ENCODE results near the gene MEGF11.
"Not testable (repeated sequence)": the region's sequence is repeated elsewhere in the genome, so short reads cannot be mapped to it uniquely, and the experiment has no call there.

Gene MEGF11

DNA sequence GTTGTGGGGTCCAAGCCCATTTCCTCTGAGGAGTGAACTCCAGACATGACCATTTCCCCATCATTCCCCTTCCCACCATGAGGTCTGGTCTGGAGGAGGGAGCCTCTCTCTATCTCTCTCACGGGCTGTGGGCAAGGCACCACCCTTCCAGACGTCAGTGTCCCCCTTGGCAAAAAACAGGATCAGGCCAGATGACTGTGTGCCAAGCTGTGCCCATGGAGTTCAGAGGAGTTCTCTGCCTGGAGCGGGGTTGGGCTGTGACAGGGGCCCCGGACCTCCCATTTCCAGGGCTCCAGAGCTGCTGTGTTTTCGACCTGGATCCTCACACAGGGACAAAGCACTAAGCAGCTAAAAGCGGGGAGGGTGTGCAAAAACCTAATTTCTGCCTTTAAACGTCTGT, 259.8 kb downstream of the MEGF11 start:
- H3K4me3 Mint-ChIP-seq, result no peak overlapping the region
- peaks cover 46% of the 10 kb centered on the region for H3K27me3 Mint-ChIP-seq (ENCODE audit: low read depth)
- H3K4me1 Mint-ChIP-seq (ENCODE audit: low read depth), result no peaks in the 10 kb centered on the region
- no peaks in the 10 kb centered on the region for H3K9me3 Mint-ChIP-seq
- no peaks in the 10 kb centered on the region for H3K36me3 Mint-ChIP-seq (ENCODE audit: low read depth)
- H3K27ac Mint-ChIP-seq, result no peak overlapping the region

DNA sequence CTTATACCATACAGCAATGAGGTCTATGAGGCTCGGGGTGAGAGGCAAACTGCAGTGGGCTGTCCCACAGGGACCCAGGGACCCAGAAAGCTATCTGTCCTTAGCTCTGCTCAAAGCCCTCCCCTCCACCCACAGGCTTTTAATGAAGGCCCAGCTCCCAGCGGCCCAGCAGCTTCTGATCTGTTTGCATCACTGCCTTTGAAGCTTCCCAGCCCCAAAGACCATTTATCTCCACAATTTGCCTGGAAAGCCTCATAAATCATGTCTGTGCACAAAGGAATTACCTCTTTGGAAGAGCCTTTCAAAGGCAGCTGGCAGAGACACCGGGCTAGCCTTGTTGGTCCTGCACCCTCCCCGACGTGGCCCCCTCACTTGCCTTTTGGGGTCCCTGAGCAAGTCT, 260.3 kb downstream of the MEGF11 start:
- no peaks in the 10 kb centered on the region for H3K9me3 Mint-ChIP-seq
- no peak overlapping the region for H3K4me3 Mint-ChIP-seq
- H3K4me1 Mint-ChIP-seq (ENCODE audit: low read depth), result no peaks in the 10 kb centered on the region
- no peak overlapping the region for H3K27ac Mint-ChIP-seq
- H3K27me3 Mint-ChIP-seq (ENCODE audit: low read depth), result peaks cover 48% of the 10 kb centered on the region
- no peaks in the 10 kb centered on the region for H3K36me3 Mint-ChIP-seq (ENCODE audit: low read depth)

DNA sequence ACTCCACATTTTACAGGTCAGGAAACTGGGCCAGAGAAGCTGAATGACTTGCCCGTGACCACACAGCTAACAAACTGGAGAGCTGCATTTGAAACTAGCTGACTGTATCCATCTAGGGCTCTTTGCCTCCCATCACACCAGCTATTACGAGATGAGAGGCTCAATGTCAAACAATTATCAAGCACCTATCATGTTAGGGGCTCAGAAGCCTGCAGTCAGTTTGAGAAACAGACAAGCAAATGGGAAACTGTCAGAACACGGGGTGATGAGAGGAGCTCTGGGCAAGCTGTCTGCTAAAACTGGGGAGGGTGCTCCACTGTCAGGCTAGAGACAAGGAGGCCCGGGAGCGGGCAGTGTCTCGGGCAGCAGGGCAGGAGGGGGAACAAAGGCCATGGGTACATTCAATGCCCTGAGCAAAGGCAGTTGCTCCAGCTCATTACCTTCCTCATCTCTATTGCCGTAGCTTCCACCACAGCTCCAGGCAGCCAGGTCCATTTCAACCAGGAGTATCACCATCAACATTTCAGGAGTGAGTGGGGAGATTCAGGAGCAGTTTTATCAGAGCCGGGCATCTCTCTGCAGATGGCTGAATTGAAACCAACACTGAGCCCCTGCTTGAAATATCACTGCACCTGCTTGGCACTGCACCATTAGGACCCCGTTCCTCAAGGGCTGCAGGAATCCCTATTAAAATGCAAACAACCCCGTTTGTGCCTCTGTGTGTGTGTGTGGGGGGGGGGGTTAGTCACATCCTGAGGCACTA, 261.6 kb downstream of the MEGF11 start:
- H3K4me3 Mint-ChIP-seq, result no peak overlapping the region
- no peak overlapping the region for H3K27ac Mint-ChIP-seq
- no peaks in the 10 kb centered on the region for H3K36me3 Mint-ChIP-seq (ENCODE audit: low read depth)
- H3K27me3 Mint-ChIP-seq (ENCODE audit: low read depth), result peaks cover 48% of the 10 kb centered on the region
- H3K9me3 Mint-ChIP-seq, result no peaks in the 10 kb centered on the region
- H3K4me1 Mint-ChIP-seq (ENCODE audit: low read depth), result no peaks in the 10 kb centered on the region

DNA sequence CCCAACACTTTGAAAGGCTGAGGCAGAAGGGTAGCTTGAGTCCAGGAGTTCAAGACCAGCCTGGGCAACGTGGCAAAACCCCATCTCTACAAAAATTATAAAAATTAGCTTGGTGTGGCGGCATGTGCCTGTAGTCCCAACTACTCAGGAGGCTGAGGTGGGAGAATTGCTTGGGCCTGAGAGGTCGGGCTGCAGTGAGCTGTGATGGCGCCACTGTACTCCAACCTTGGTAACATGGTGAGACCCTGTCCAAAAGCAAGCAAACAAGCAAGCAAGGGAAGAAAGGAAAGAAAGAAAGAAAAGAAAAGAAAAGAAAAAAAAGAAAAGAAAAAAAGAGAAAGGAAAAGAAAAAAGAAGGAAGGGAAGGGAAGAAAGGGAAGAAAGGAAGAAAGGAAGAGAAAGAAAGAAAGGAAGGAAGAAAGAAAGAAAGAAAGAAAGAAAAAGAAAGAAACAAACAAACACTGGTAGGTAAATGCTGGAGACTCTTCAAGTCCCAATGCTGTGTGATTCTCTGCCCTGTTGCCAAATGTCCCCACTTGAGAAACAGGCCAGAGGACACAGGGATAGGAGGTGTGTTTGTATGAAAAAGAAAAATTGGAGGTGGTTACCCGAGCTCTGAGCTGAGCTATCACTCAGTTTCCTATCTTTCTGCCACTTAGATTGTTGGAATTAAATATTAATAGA, 263.1 kb downstream of the MEGF11 start:
- H3K4me3 Mint-ChIP-seq, result no peak overlapping the region
- H3K4me1 Mint-ChIP-seq (ENCODE audit: low read depth), result no peaks in the 10 kb centered on the region
- H3K27ac Mint-ChIP-seq, result no peak overlapping the region
- peaks cover 57% of the 10 kb centered on the region for H3K27me3 Mint-ChIP-seq (ENCODE audit: low read depth)
- no peaks in the 10 kb centered on the region for H3K36me3 Mint-ChIP-seq (ENCODE audit: low read depth)
- H3K9me3 Mint-ChIP-seq, result no peaks in the 10 kb centered on the region

DNA sequence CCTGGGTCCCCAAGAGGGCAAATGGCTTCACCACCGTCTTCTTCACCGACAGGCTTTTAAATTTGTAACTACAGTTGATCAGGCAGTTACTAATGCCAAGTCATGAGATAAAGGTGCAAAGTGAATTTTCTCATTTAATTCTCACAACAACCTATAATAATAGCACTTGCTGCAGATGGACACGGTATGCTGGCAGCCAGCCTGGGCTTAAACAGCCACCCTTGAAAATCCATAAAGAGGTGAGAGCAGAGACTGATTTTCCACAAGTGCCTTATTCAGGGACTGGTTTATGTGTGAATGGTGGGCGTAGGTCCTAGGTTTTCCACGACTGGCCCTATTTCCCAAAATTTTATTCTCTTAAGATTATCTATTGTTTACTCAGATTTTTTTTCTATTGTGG, 266.4 kb downstream of the MEGF11 start:
- no peaks in the 10 kb centered on the region for H3K9me3 Mint-ChIP-seq
- H3K4me3 Mint-ChIP-seq, result no peak overlapping the region
- H3K36me3 Mint-ChIP-seq (ENCODE audit: low read depth), result no peaks in the 10 kb centered on the region
- peaks cover 57% of the 10 kb centered on the region for H3K27me3 Mint-ChIP-seq (ENCODE audit: low read depth)
- H3K27ac Mint-ChIP-seq, result no peak overlapping the region
- peaks cover 3% of the 10 kb centered on the region for H3K4me1 Mint-ChIP-seq (ENCODE audit: low read depth)

DNA sequence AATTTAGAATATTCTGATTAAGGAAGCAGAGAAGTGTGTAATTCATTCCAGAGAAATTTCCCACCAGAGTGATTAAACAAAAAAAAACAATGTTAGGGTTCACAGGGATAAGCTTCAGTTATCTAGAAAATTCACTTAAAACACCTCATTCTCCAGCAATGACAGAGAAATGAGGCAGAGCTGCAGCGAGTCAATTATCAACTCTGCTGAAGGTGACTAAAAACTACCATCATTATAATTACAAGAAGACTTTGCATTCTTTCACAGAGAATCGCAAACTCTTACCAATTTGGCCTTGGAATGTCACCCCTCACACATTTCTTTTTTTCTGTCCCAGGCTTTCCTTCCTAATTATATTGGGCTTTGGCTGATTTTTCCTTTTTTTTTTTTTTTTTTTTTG, 267.1 kb downstream of the MEGF11 start:
- Mint-ChIP-seq H3K4me3 (no peak overlapping the region), H3K27ac (no peak overlapping the region), H3K27me3 (ENCODE audit: low read depth) (peaks cover 54% of the 10 kb centered on the region), H3K4me1 (ENCODE audit: low read depth) (peaks cover 3% of the 10 kb centered on the region), H3K9me3 (no peaks in the 10 kb centered on the region), H3K36me3 (ENCODE audit: low read depth) (no peaks in the 10 kb centered on the region)

DNA sequence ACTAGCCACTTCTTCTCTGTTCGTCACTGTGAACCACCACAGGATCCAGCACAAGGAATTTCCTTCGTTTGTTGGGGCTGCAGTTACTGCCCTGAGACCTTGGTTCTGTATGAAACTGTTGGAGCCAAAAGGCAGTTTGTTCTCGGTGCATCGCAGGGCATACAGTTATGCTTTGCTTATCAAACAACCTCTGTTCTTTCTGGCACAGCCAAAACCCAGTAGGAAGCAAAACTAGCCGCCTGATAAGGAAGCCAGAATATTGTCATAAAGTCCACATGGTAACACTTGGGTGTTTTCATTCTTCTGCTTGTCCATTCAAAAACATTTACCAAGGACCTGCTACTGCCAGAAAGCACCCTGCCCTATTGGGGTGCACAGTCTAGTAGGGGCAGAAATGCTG, 268.2 kb downstream of the MEGF11 start:
- H3K27me3 Mint-ChIP-seq (ENCODE audit: low read depth), result peaks cover 52% of the 10 kb centered on the region
- H3K27ac Mint-ChIP-seq, result no peak overlapping the region
- no peaks in the 10 kb centered on the region for H3K9me3 Mint-ChIP-seq
- H3K36me3 Mint-ChIP-seq (ENCODE audit: low read depth), result no peaks in the 10 kb centered on the region
- no peak overlapping the region for H3K4me3 Mint-ChIP-seq
- peaks cover 3% of the 10 kb centered on the region for H3K4me1 Mint-ChIP-seq (ENCODE audit: low read depth)

DNA sequence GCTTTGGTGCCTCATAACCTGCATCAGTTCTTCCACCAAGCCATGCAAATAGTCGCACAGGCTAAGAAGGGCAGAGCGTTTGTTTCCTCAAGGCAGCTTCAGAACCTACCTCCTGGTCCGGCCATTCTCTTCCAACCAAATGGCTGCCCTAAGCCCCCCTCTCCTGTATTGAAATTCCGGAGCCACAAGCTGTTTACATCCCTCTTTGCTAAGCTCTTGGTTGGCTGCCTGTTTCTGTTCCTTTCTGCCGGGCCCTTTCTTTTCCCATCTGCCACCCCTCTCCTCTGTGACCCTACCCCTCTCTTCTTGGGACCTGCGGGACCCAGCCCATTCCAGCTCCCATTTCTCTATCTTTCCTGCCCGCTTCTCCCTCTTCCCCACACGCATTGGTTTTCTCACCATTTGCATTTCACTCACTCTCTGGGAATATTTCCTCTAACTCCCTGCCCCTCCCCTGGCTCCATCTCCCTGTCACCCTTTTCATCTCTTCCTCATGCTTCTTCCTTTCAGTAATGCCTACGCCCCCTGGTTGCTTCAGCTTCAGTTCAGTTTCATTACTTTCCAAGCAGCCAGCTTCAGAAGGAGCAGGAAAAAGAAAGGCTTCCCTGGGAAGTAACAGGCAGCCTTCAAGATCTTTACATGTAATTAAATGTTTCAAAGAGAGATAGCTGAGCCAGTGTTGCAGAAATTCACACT, 270.8 kb downstream of the MEGF11 start:
- H3K27ac Mint-ChIP-seq, result no peak overlapping the region
- peaks cover 48% of the 10 kb centered on the region for H3K27me3 Mint-ChIP-seq (ENCODE audit: low read depth)
- peak overlapping the region; percentile 35 for H3K4me3 Mint-ChIP-seq

DNA sequence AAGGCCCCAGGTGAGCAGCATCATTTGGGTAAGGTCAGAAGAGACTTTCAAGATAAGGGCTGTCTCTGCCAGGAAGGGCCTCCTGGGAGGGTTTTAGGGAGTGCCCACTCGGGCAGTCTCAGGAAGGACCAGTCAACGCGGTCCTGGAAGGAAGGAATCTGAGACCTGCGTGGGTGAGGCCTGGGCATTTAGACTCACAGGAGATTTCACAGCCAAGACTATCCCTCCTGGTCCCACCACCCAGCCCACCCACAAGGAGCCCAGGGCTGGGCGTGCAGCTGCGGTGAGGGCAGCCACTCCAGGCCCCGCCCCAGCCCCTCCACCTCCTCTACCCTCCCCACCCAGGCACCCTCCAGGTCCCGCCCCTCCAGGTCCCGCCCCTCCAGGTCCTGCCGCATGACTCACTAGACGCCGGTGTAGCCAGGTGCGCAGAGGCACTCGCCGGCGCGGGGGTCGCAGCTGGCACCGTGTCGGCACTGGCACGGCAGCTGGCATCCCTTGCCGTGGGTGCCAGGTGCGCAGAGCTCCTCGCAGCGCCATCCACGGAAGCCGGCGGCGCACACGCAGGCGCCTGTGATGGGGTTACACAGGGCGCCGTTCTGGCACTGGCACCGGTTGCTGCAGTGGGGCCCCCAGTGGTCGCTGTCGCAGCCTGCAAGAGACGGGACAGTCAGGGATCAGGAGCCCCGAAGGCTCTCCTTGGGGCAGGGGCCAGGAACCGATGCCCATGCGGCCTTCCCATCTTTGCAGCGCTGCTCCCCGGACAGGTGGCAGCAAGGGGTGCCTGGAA, 271.5 kb downstream of the MEGF11 start:
- H3K27me3 Mint-ChIP-seq (ENCODE audit: low read depth), result peaks cover 47% of the 10 kb centered on the region
- no peak overlapping the region for H3K27ac Mint-ChIP-seq
- H3K4me1 Mint-ChIP-seq (ENCODE audit: low read depth), result peaks cover 3% of the 10 kb centered on the region
- H3K36me3 Mint-ChIP-seq (ENCODE audit: low read depth), result no peaks in the 10 kb centered on the region
- no peaks in the 10 kb centered on the region for H3K9me3 Mint-ChIP-seq
- peak overlapping the region; percentile 23 for H3K4me3 Mint-ChIP-seq

More for the DNA sequence above, 270.8 kb downstream of the MEGF11 start:
- H3K4me1 Mint-ChIP-seq (ENCODE audit: low read depth), result peaks cover 3% of the 10 kb centered on the region
- no peaks in the 10 kb centered on the region for H3K36me3 Mint-ChIP-seq (ENCODE audit: low read depth)
- no peaks in the 10 kb centered on the region for H3K9me3 Mint-ChIP-seq

DNA sequence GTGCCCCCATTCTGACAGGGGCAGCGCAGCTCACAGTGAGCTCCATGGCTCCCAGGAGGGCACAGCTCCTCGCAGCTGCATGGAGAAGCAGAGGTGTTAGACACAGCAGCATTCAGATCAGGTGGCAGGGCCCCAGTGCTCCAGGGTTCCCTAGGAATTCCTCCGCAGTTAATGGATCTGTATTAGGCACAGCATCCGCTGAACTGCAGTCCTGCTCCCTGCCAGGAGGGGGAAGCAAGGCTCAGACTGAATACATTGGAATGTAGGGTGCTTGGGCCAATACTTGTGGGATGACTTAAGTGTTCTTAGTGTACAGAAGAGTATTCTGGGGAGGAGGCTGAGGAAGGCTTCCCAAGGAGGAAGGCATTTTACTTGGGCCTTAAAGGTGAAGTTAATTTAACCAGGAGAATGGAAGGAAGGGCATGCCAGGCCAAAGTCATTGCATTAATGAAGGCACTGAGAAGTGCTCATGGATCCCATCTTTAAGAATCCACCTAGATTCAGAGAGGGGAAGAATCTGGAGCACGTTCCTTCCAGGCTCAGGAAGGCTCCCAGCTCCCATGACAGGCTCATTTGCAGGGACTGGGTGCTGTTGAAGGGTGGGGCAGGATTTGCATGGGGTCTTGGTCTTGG, 272.6 kb downstream of the MEGF11 start:
- Mint-ChIP-seq H3K4me3 (no peak overlapping the region), H3K27ac (no peak overlapping the region)

DNA sequence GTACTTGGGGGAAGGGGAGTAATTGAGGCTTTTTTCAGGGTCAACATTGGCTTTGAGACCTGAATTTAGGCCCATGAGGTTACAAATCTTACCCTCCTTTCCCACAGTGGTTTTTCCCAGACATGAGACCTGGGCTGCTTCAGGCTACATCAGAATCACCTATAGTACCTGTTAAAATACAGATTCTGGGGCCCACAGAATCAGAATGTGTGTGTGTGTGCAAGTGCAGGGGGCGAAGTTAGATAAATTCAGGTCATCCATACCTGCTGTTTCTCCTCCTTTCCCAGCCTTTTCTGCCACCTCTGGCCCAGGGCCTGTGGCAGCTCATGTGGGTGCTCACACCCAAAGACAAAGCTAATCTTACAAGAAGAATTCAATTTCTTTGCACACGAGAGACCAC, 273.7 kb downstream of the MEGF11 start:
- peaks cover 3% of the 10 kb centered on the region for H3K4me1 Mint-ChIP-seq (ENCODE audit: low read depth)
- no peaks in the 10 kb centered on the region for H3K36me3 Mint-ChIP-seq (ENCODE audit: low read depth)
- no peak overlapping the region for H3K27ac Mint-ChIP-seq
- no peaks in the 10 kb centered on the region for H3K9me3 Mint-ChIP-seq
- no peak overlapping the region for H3K4me3 Mint-ChIP-seq
- H3K27me3 Mint-ChIP-seq (ENCODE audit: low read depth), result peaks cover 46% of the 10 kb centered on the region

More for the DNA sequence above, 272.6 kb downstream of the MEGF11 start:
- Mint-ChIP-seq H3K4me1 (ENCODE audit: low read depth) (peaks cover 3% of the 10 kb centered on the region), H3K9me3 (no peaks in the 10 kb centered on the region), H3K27me3 (ENCODE audit: low read depth) (peaks cover 38% of the 10 kb centered on the region), H3K36me3 (ENCODE audit: low read depth) (no peaks in the 10 kb centered on the region)

DNA sequence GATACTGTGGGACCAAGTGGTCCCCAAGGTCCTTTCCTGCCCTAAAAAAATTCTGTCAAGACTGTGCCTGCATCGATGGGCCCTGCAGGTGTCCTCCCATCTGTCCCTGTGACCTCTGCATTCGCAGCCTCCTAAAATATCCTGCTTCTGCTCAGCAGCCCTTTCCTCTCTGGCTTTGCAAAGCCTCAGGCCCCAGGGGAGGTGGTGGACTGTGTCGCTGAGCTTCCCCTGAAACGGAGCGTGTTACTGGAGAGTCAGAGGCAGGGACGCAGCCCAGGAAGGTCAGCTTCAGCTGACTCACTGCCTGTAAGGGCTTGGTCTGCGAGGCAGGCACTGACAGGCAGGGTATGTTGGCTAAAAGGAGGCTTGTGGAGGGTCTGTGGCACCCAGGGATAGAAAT, 274.2 kb downstream of the MEGF11 start:
- H3K4me1 Mint-ChIP-seq (ENCODE audit: low read depth), result peaks cover 3% of the 10 kb centered on the region
- H3K27me3 Mint-ChIP-seq (ENCODE audit: low read depth), result peaks cover 46% of the 10 kb centered on the region
- no peaks in the 10 kb centered on the region for H3K9me3 Mint-ChIP-seq
- H3K36me3 Mint-ChIP-seq (ENCODE audit: low read depth), result no peaks in the 10 kb centered on the region
- no peak overlapping the region for H3K4me3 Mint-ChIP-seq
- H3K27ac Mint-ChIP-seq, result no peak overlapping the region

DNA sequence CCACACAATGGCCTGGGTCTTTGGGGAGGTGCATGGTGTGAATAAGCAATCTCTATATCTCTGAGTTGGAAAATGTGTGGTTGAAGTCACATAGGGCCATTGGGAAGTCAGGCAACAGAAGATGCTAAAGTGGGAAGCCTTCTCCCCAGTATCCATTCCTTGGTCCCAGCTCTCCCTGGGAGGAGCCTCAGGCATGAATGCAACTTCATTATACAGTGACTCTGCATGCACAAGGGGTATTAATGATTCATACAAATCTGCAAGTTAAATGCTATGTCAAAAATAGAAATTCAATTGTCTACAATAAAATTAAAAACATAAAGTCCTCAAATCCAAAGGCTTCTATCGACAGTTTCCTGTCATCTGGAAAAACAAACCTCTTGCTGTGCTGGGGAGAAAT, 275.4 kb downstream of the MEGF11 start:
- H3K9me3 Mint-ChIP-seq, result no peaks in the 10 kb centered on the region
- no peak overlapping the region for H3K4me3 Mint-ChIP-seq
- H3K27ac Mint-ChIP-seq, result no peak overlapping the region
- H3K27me3 Mint-ChIP-seq (ENCODE audit: low read depth), result peaks cover 44% of the 10 kb centered on the region
- H3K36me3 Mint-ChIP-seq (ENCODE audit: low read depth), result no peaks in the 10 kb centered on the region
- peaks cover 3% of the 10 kb centered on the region for H3K4me1 Mint-ChIP-seq (ENCODE audit: low read depth)

DNA sequence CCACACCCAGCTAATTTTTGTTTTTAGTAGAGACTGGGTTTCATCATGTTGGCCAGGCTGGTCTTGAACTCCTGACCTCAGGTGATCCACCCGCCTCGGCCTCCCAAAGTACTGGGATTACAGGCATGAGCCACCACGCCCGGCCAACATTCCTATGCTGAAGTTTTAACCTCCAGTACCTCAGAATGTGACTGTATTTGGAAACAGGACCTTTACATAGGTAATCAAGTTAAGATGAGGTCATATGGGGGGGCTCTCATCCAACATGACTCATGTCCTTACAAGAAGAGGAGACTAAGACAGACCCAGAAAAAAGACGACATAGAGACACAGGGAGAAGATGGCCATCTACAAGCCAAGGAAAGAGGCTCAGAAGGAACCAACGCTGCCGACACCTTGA, 277.4 kb downstream of the MEGF11 start:
- H3K27ac Mint-ChIP-seq; H3K9me3 Mint-ChIP-seq; H3K4me3 Mint-ChIP-seq; H3K36me3 Mint-ChIP-seq (ENCODE audit: low read depth); H3K4me1 Mint-ChIP-seq (ENCODE audit: low read depth): not testable (repeated sequence)
- peaks cover 45% of the 10 kb centered on the region for H3K27me3 Mint-ChIP-seq (ENCODE audit: low read depth)

Data from T-helper 1 cell treated with Interleukin-12 subunit alpha and Interleukin-12 subunit beta and Interleukin-4 antibody, amounts not matched to agents 30 μg/mL and 1 μg/mL, for 36 hours (primary cell).